ENCODE results near the gene CFAP92. TPM values are rescaled to one million over a fixed set of nuclear protein-coding genes. Genes with fewer than 3 reads are reported as not detected.

CFAP92 gene
- total RNA-seq, 2 experiments from 2014 or later: 0.19 to 0.45 TPM

GRCh38 chr3:129002573-129003569 is 9.0 kb upstream of the CFAP92 start:
- no peak for DNase-seq
- Mint-ChIP-seq H3K4me1 (ENCODE audit: low read depth) (peaks cover 56% of the 10 kb centered on the region), H3K36me3 (ENCODE audit: low read depth) (no peaks in the 10 kb centered on the region), H3K9me3 (no peaks in the 10 kb centered on the region), H3K27me3 (peaks cover 26% of the 10 kb centered on the region), H3K27ac (no peak overlapping the region), H3K4me3 (peak overlapping the region; percentile 64)
- intact Hi-C loops (cut with DNase I, micrococcal nuclease): loop anchor here in 1 of 2 experiments (2.0 kb wide), 1 partner anchor 14 kb away; no protein-coding TSS in a partner anchor
- ATAC-seq (ENCODE audit: poor library complexity): no peak
- Histone ChIP-seq H3K9me3 (ENCODE audit: control insufficient read depth in 1 of 2, insufficient read depth in 1 of 2, low read length in 2 of 2) (peaks cover 0 to 6% of the 10 kb centered on the region in 2 experiments), H3K27ac (ENCODE audit: low read depth in 1 of 2, low read length in 2 of 2) (no peak overlapping the region), H3K4me1 (ENCODE audit: insufficient read depth, low read length) (peaks cover 51% of the 10 kb centered on the region), H3K36me3 (ENCODE audit: insufficient read depth, low read length) (no peaks in the 10 kb centered on the region), H3K27me3 (ENCODE audit: control insufficient read depth in 1 of 2, insufficient read depth in 2 of 2, low read length in 2 of 2) (peaks cover 24 to 35% of the 10 kb centered on the region in 2 experiments), H3K4me3 (ENCODE audit: low read length) (peak overlapping the region; percentile 14)
- POLR2A ChIA-PET: interaction anchor here (0.8 to 5.7 kb wide), 8 partner anchors 8 to 243 kb away, joined by 3 to 78 read pairs (median 8); partner anchors contain the start of gene CFAP92
- CTCF ChIA-PET: interaction anchor here (1.0 to 2.3 kb wide), 11 partner anchors 8 to 246 kb away, joined by 3 to 28 read pairs (median 5); partner anchors contain the start of genes CFAP92, COPG1 and RAB43
- TF ChIP-seq CTCF (IDR thresholded peaks at IDR 0.05): no peak

GRCh38 chr3:129001806-129002572 is 8.1 kb upstream of the CFAP92 start:
- CTCF ChIA-PET: interaction anchor here (1.0 to 1.2 kb wide), 3 partner anchors 14 to 51 kb away, joined by 3 to 4 read pairs (median 3); no protein-coding TSS in a partner anchor
- intact Hi-C loops (cut with DNase I, micrococcal nuclease): loop anchor here in 1 of 2 experiments (2.0 kb wide), 1 partner anchor 15 kb away; no protein-coding TSS in a partner anchor
- H3K27ac ChIP-seq (ENCODE audit: low read depth in 1 of 2, low read length in 2 of 2): no peak overlapping the region
- no peak for TF ChIP-seq CTCF (IDR thresholded peaks at IDR 0.05)
- Mint-ChIP-seq H3K27ac (no peak overlapping the region), H3K27me3 (peaks cover 26% of the 10 kb centered on the region), H3K4me3 (peak overlapping the region; percentile 64), H3K36me3 (ENCODE audit: low read depth) (no peaks in the 10 kb centered on the region), H3K4me1 (ENCODE audit: low read depth) (peaks cover 59% of the 10 kb centered on the region), H3K9me3 (no peaks in the 10 kb centered on the region)
- H3K4me3 ChIP-seq (ENCODE audit: low read length): peak overlapping the region; percentile 22
- ATAC-seq (ENCODE audit: poor library complexity) (peak; percentile 41), DNase-seq (peak in 4 of 14 experiments; percentile 19 to 58 (median 51))
- no peaks in the 10 kb centered on the region for H3K36me3 ChIP-seq (ENCODE audit: insufficient read depth, low read length)
- H3K27me3 ChIP-seq (ENCODE audit: control insufficient read depth in 1 of 2, insufficient read depth in 2 of 2, low read length in 2 of 2): peaks cover 24 to 35% of the 10 kb centered on the region in 2 experiments
- H3K9me3 ChIP-seq (ENCODE audit: control insufficient read depth in 1 of 2, insufficient read depth in 1 of 2, low read length in 2 of 2): peaks cover 0 to 6% of the 10 kb centered on the region in 2 experiments
- POLR2A ChIA-PET: interaction anchor here (0.8 to 5.7 kb wide), 3 partner anchors 14 to 118 kb away, joined by 3 to 49 read pairs (median 3); no protein-coding TSS in a partner anchor
- peaks cover 51% of the 10 kb centered on the region for H3K4me1 ChIP-seq (ENCODE audit: insufficient read depth, low read length)
